Measurements from ENCODE around the gene TAS1R3.
"Not testable (repeated sequence)": the region's sequence is repeated elsewhere in the genome, so short reads cannot be mapped to it uniquely, and the experiment has no call there.

TAS1R3 gene

DNA sequence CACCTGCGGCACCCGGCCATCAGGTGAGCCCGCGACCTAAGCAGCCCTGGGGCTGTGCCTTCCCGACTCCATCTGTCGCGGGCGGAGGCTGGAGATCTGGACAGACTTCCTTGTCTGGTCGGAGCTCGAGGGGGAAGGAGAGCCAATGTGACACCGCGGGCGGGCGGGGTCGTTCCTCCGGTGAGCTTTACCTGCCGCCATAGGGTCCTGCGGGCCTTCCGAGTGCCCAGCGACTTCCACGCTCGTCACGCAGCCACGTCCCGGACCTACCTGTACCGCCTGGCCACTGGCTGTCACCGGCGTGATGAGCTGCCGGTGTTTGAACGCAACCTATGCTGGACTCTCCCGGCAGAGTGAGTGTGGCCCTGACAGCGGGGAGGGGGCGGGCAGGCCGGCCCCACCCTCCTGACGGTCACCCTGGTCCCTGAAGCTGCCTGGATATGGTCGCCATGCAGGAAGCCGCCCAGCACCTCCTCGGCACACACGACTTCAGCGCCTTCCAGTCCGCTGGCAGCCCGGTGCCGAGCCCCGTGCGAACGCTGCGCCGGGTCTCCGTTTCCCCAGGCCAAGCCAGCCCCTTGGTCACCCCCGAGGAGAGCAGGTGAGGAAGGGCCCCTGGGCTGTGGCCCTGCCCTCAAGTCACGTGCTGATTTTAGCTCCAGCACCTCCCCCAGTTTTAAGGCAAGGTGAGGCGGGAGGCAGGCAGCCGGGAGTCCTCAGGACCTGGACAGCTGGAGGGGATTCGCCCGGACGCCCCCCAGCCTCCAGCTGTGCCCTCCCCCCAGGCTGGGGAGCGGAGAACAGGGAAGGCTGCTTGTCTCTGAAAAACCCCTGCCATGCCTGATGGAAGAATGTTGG is 21.6 kb upstream of the TAS1R3 start:
- DNase-seq (ENCODE audit: low read depth in 2 of 2) = no peak

- DNase-seq (ENCODE audit: low read depth in 2 of 2) = no peak
Observed at GRCh38 chr1:1310109-1310385, 21.0 kb upstream of the TAS1R3 start.

GRCh38 chr1:1310476-1311053 is 20.5 kb upstream of the TAS1R3 start:
- no peak for DNase-seq (ENCODE audit: low read depth in 2 of 2)

DNA sequence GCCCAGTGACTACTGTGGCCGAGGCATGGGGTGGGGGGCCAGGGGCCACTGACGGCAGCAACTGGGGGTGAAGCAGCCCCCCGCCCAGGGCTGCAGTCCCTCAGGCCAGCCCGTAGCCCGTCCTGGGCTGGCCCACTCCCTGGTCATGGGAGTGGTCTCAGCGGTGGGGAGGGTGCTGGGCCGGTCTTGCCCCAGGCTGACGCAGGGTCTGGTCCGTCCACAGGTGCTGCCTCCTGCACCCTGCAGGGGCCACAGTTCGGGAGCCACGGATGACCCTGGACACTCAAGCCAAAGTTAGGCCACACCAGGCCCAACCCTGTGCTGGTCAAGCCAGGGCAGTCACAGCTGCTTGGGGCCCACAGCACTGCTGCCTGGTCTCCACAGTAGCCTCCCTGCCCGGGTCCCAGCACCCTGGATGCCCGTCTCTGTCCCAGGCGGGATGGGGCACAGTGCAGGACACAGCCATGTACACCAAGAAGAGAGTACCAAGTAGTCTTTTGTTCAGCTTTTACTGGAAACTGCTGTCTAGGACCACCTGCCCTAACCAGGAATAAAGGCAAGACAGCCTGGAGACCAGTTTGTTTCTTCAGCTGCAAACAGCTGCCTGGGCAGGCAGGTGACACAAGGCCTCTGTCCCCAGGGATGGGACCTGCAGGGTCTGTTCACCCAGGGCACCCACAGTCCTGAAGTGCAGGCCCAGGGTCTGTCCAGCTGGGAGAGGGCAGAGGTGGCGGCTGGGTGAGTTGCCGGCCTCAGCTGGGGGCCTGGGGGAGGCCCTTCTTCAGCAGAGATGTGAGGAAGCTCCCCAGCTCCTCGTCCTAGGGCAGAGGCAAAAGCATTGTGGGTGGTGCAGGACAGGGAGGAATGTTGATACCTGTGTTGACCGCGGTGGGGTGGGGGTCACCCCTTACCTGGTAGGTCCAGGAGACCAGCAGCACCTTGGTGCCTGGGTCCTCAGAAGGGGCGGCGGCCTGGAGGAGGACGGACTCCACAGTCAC is 19.7 kb upstream of the TAS1R3 start:
- DNase-seq (ENCODE audit: low read depth in 2 of 2) = no peak

GRCh38 chr1:1312450-1313314 is 18.4 kb upstream of the TAS1R3 start:
- DNase-seq (ENCODE audit: low read depth in 2 of 2) = no peak

GRCh38 chr1:1313500-1314236 is 17.4 kb upstream of the TAS1R3 start:
- no peak for DNase-seq (ENCODE audit: low read depth in 2 of 2)

DNA sequence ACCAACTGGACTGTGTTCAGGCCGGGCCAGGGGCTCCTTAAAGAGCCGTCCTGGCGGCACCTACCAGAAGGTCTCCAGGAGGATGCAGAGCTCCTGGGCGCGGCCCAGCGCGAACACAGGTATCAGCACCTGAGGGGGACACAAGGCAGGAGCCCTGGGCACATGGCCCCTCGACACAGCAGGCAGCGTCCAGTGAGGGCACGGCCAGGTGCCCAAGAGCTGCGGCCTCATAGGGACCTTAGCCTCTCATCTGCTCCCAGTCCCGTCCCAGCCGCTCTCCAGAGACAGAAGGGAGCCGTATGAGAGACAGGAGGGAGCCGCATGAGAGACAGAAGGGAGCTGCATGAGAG is 16.9 kb upstream of the TAS1R3 start:
- no peak for DNase-seq (ENCODE audit: low read depth in 2 of 2)

DNA sequence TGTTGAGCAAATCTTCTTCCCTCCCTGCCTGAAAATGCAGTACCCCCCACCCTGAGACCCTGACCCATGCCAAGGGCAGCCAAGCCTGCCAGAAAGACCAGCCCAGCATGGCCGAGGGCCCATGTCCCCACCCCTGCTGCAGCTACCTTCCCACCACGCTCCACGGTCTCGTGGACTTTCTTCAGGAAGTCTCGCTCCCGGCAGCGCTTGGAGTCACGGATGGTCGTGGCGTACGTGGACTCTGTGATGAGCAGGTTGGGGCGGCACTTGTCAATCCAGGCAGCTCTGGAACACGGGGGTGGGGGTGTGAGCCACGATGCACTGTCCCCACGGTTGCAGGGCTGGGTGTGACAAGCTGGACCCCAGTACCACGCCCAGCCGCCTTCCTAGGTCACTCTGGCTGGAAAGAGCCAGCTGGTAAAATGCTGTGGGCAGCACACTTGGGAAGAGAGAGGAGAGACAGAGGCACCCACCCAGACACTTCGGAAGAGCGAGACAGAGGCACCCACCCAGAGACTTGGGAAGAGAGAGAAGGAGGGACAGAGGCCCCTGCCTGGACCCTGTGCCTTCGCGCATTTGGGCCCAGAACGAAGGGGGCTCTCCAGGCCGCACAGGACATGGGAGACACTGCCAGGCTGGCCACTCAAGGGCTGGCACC is 16.3 kb upstream of the TAS1R3 start:
- no peak for DNase-seq (ENCODE audit: low read depth in 2 of 2)

- no peak for DNase-seq (ENCODE audit: low read depth in 2 of 2)
Observed at GRCh38 chr1:1315435-1315954, 15.6 kb upstream of the TAS1R3 start.

- not testable (repeated sequence) for DNase-seq (ENCODE audit: low read depth in 2 of 2)
Observed at GRCh38 chr1:1316199-1316598, 14.9 kb upstream of the TAS1R3 start.

GRCh38 chr1:1317420-1317819 is 13.7 kb upstream of the TAS1R3 start:
- DNase-seq (ENCODE audit: low read depth in 2 of 2) = no peak

- no peak for DNase-seq (ENCODE audit: low read depth in 2 of 2)
Observed at GRCh38 chr1:1318131-1318652, 12.9 kb upstream of the TAS1R3 start.

GRCh38 chr1:1318777-1319645 is 12.1 kb upstream of the TAS1R3 start:
- DNase-seq (ENCODE audit: low read depth in 2 of 2) = no peak

GRCh38 chr1:1319646-1319941 is 11.5 kb upstream of the TAS1R3 start:
- no peak for DNase-seq (ENCODE audit: low read depth in 2 of 2)

- DNase-seq (ENCODE audit: low read depth in 2 of 2) = no peak
Observed at GRCh38 chr1:1320666-1321448, 10.2 kb upstream of the TAS1R3 start.

- DNase-seq (ENCODE audit: low read depth in 2 of 2) = no peak
Observed at GRCh38 chr1:1321477-1321876, 9.6 kb upstream of the TAS1R3 start.

- no peak for DNase-seq (ENCODE audit: low read depth in 2 of 2)
Observed at GRCh38 chr1:1322418-1322817, 8.7 kb upstream of the TAS1R3 start.

- no peak for DNase-seq (ENCODE audit: low read depth in 2 of 2)
Observed at GRCh38 chr1:1322952-1323351, 8.1 kb upstream of the TAS1R3 start.

Measured in stimulated activated CD8-positive, alpha-beta memory T cell treated with anti-CD3 and anti-CD28 coated beads, Interleukin-2, amount 100 ng/mL, for 48 hours (primary cell).